Measurements from ENCODE around the gene MAST4.

The MAST4 gene

GRCh38 chr5:67059744-67060490 is 463.7 kb downstream of the MAST4 start:
- DNase-seq, result no peak

GRCh38 chr5:67061511-67061910 is 465.3 kb downstream of the MAST4 start:
- no peak for DNase-seq

GRCh38 chr5:67063055-67063454 is 466.9 kb downstream of the MAST4 start:
- no peak for DNase-seq

- no peak for DNase-seq
Observed at GRCh38 chr5:67063791-67064190, 467.6 kb downstream of the MAST4 start.

GRCh38 chr5:67065237-67065636 is 469.0 kb downstream of the MAST4 start:
- DNase-seq, result no peak

- no peak for DNase-seq
Observed at GRCh38 chr5:67065696-67066095, 469.5 kb downstream of the MAST4 start.

- no peak for DNase-seq
Observed at GRCh38 chr5:67066815-67067214, 470.6 kb downstream of the MAST4 start.

- DNase-seq, result no peak
Observed at GRCh38 chr5:67073045-67073680, 477.0 kb downstream of the MAST4 start.

- no peak for DNase-seq
Observed at GRCh38 chr5:67077296-67077695, 481.1 kb downstream of the MAST4 start.

- DNase-seq, result no peak
Observed at GRCh38 chr5:67081261-67081660, 485.1 kb downstream of the MAST4 start.

GRCh38 chr5:67082941-67083340 is 486.7 kb downstream of the MAST4 start:
- DNase-seq, result no peak

- DNase-seq, result peak; percentile 37
Observed at GRCh38 chr5:67085616-67086015, 489.4 kb downstream of the MAST4 start.

- no peak for DNase-seq
Observed at GRCh38 chr5:67089200-67089725, 493.1 kb downstream of the MAST4 start.

GRCh38 chr5:67090040-67090439 is 493.8 kb downstream of the MAST4 start:
- no peak for DNase-seq

GRCh38 chr5:67090593-67090992 is 494.4 kb downstream of the MAST4 start:
- DNase-seq, result no peak

GRCh38 chr5:67092535-67092934 is 496.3 kb downstream of the MAST4 start:
- DNase-seq, result no peak

GRCh38 chr5:67093279-67093678 is 497.1 kb downstream of the MAST4 start:
- DNase-seq, result no peak

- no peak for DNase-seq
Observed at GRCh38 chr5:67094476-67095300, 498.5 kb downstream of the MAST4 start.

GRCh38 chr5:67095346-67096171 is 499.4 kb downstream of the MAST4 start:
- no peak for DNase-seq

GRCh38 chr5:67098656-67099055 is 502.5 kb downstream of the MAST4 start:
- no peak for DNase-seq

GRCh38 chr5:67100301-67100700 is 504.1 kb downstream of the MAST4 start:
- DNase-seq, result no peak

- no peak for DNase-seq
Observed at GRCh38 chr5:67102708-67103107, 506.5 kb downstream of the MAST4 start.

- DNase-seq, result no peak
Observed at GRCh38 chr5:67104859-67105258, 508.7 kb downstream of the MAST4 start.
